K562 (cell line): ENCODE results near the gene YTHDF1. TPM values are rescaled to one million over a fixed set of nuclear protein-coding genes. Genes with fewer than 3 reads are reported as not detected.

Source experiments
- ATAC-seq: fragments of 200-7000 bp; cut with Tn5 transposase; 3 replicates; pipeline ENCODE4 v1.9.1; 2020; ENCODE audit warnings: moderate library complexity
- BruUV-seq: library from RNA; stranded (reverse); fragments of 400-500 nt; replicated peaks from 2 replicates; lab custom pipeline; 2021; lab: Mats Ljungman, UMichigan
- CTCF ChIA-PET: fragments of 300-600 bp; formaldehyde crosslinking; extraction: SDS; loops from one replicate; lab custom pipeline; 2021; ENCODE audit warnings: low intra/inter-chr PET ratio; lab: Yijun Ruan, JAX
- POLR2A ChIA-PET: fragments of 300-600, 350-650 bp; sonication (Branson Sonifier 250); formaldehyde crosslinking; extraction: SDS; loops from one replicate; lab custom pipeline; 2021; ENCODE audit warnings: antibody characterized with exemption, inconsistent platforms; lab: Yijun Ruan, JAX
- DNase-seq, 4 experiments: peaks; one replicate each; pipeline versions ENCODE4 v3.0.0 to v3.0.0-alpha.2; 2011 to 2018; ENCODE audit warnings: low spot score in 3 of 4, mixed read lengths in 3 of 4; ENCODE audit errors: extremely low read depth in 1 of 4
- FAIRE-seq: peaks from 2 replicates; lab custom pipeline; 2011; peaks lifted over from hg19 to GRCh38; lab: Jason Lieb, UNC
- H2AFZ ChIP-seq: 2 replicates; pipeline ENCODE4 v1.6.0; 2011; ENCODE audit warnings: low read depth, low read length, control low read depth, inconsistent platforms
- H3K27ac ChIP-seq: fragments of 200-600 bp; 3 replicates; pipeline ENCODE4 v1.8.0; 2011; ENCODE audit warnings: low read depth, mild to moderate bottlenecking, control low read depth, inconsistent platforms, low read length, moderate library complexity, mixed read lengths; ENCODE audit errors: extremely low read depth
- H3K27me3 ChIP-seq, 2 experiments: fragments of 300-600 bp in 1 of 2; 2 replicates in 1 of 2; 3 replicates in 1 of 2; pipeline versions ENCODE4 v1.6.0 to v1.8.0; 2011; ENCODE audit warnings: inconsistent platforms in 2 of 2, low read length in 2 of 2, mild to moderate bottlenecking in 1 of 2, mixed read lengths in 1 of 2, moderate library complexity in 1 of 2; ENCODE audit not compliant: control insufficient read depth in 2 of 2, insufficient read depth in 2 of 2
- H3K36me3 ChIP-seq: fragments of 300-600 bp; 3 replicates; pipeline ENCODE4 v1.8.0; 2011; ENCODE audit warnings: mild to moderate bottlenecking, low read length, inconsistent platforms; ENCODE audit not compliant: control insufficient read depth, insufficient read depth
- H3K4me1 ChIP-seq, 2 experiments: fragments of 200-600 bp in 1 of 2; replicated peaks in 1 of 2; 2 replicates in 1 of 2; 3 replicates in 1 of 2; pipeline versions ENCODE4 v1.5.1 to v1.8.0; 2011; ENCODE audit warnings: inconsistent platforms in 2 of 2, low read length in 2 of 2, mild to moderate bottlenecking in 1 of 2, mixed read lengths in 1 of 2, moderate library complexity in 1 of 2; ENCODE audit not compliant: control insufficient read depth in 2 of 2, insufficient read depth in 2 of 2
- H3K4me2 ChIP-seq: 2 replicates; pipeline ENCODE4 v1.6.1; 2011; ENCODE audit warnings: low read length, control low read depth, inconsistent platforms, mixed read lengths; ENCODE audit not compliant: insufficient read depth
- H3K4me3 ChIP-seq: fragments of 200-600 bp; sonication (generic), shearing (Covaris generic); 2 replicates; pipeline ENCODE4 v1.5.1; 2016; ENCODE audit warnings: control low read depth, inconsistent platforms
- H3K79me2 ChIP-seq: fragments of 200-600 bp; 3 replicates; pipeline ENCODE4 v1.8.0; 2011; ENCODE audit warnings: low read length, inconsistent platforms; ENCODE audit not compliant: control insufficient read depth, insufficient read depth
- H3K9ac ChIP-seq, 2 experiments: 2 replicates each; pipeline versions ENCODE4 v1.6.0 to v1.6.1; 2011; ENCODE audit warnings: low read depth in 2 of 2, low read length in 2 of 2, control low read depth in 1 of 2, inconsistent platforms in 1 of 2, mild to moderate bottlenecking in 1 of 2, mixed read lengths in 1 of 2; ENCODE audit not compliant: insufficient read depth in 1 of 2
- H3K9me1 ChIP-seq: one replicate; pipeline ENCODE4 v1.6.0; 2011; ENCODE audit warnings: inconsistent platforms, mild to moderate bottlenecking, low read length, moderate library complexity; ENCODE audit not compliant: control insufficient read depth, insufficient read depth
- H3K9me3 ChIP-seq: replicated peaks from 2 replicates; pipeline ENCODE4 v1.5.1; 2011; ENCODE audit warnings: low read depth, low read length, inconsistent platforms; ENCODE audit not compliant: control insufficient read depth, insufficient read depth
- H4K20me1 ChIP-seq: replicated peaks from 2 replicates; pipeline ENCODE4 v1.6.1; 2011; ENCODE audit warnings: low read length, inconsistent platforms, mixed read lengths; ENCODE audit not compliant: control insufficient read depth, insufficient read depth
- ASH1L ChIP-seq: fragments of 450-650 bp; IDR thresholded peaks from 2 replicates; pipeline ENCODE4 v1.6.1; 2018; ENCODE audit warnings: borderline replicate concordance, mild to moderate bottlenecking, low read depth; ENCODE audit not compliant: partially characterized antibody
- CEBPG ChIP-seq, 3 experiments: fragments of 200-800 bp in 1 of 3; sonication (Bioruptor generic) in 1 of 3; sonication (generic) in 1 of 3; formaldehyde crosslinking in 1 of 3; IDR thresholded peaks in 2 of 3; conservative IDR thresholded peaks in 1 of 3; 2 replicates each; pipeline versions ENCODE4 v1.6.1 to v1.8.0; 2016 to 2022; ENCODE audit warnings: missing compliant biosample characterization in 2 of 3, missing genetic modification characterization in 2 of 3, mild to moderate bottlenecking in 1 of 3, missing genetic modification reagents in 1 of 3
- HNRNPLL ChIP-seq: fragments of 200-400 bp; formaldehyde crosslinking; IDR thresholded peaks from 2 replicates; pipeline ENCODE4 v1.6.1; 2017; ENCODE audit warnings: low read length, low read depth, mild to moderate bottlenecking; ENCODE audit not compliant: poor library complexity, severe bottlenecking
- NR1H2 ChIP-seq: sonication (generic); formaldehyde crosslinking; IDR thresholded peaks from 2 replicates; pipeline ENCODE4 v1.4.0; 2020; ENCODE audit warnings: mild to moderate bottlenecking, missing genetic modification reagents
- TBL1XR1 ChIP-seq, 2 experiments: IDR thresholded peaks; 2 replicates each; pipeline ENCODE4 v1.6.1; 2012; ENCODE audit warnings: improper control_type of control experiment in 2 of 2, low read length in 2 of 2, mild to moderate bottlenecking in 1 of 2
- ZFP1 ChIP-seq: fragments of 450-650 bp; formaldehyde crosslinking; IDR thresholded peaks from 2 replicates; pipeline ENCODE4 v1.4.0; 2020; ENCODE audit warnings: mild to moderate bottlenecking, mixed read lengths
- ZNF239 ChIP-seq: fragments of 250-450 bp; sonication (Bioruptor Pico); IDR thresholded peaks from 2 replicates; pipeline ENCODE4 v1.4.0; 2020; ENCODE audit warnings: mild to moderate bottlenecking
- WGBS: fragments of 100-300 bp; shearing (Covaris generic); methylation state at CpG from one replicate; pipeline ENCODE4 v1.1.6; 2016; ENCODE audit warnings: low coverage, mixed read lengths; ENCODE audit not compliant: insufficient coverage; ENCODE audit errors: missing lambda C conversion rate; 5-methylcytosine and 5-hydroxymethylcytosine counted together
- in situ Hi-C: fragments of 300-500 bp; cut with MboI; formaldehyde crosslinking; loops from 4 replicates; pipeline ENCODE4 v1.15.0; 2018; ENCODE audit warnings: inconsistent platforms, mixed read lengths
- intact Hi-C: fragments of 100-400 bp; cut with micrococcal nuclease; formaldehyde crosslinking; loops from 2 replicates; pipeline ENCODE4 v1.14.2; 2022
- polyA plus RNA-seq, 8 experiments: library from polyadenylated mRNA; depleted of rRNA in 4 of 8; stranded (reverse) in 5 of 8; unstranded in 3 of 8; fragments of >200 nt; fragmentation: Nextera tagmentation in 2 of 8; fragmentation: Illumina TruSeq in 1 of 8; extraction: Ambion mirVana in 2 of 8; extraction: Trizol in 1 of 8; gene quantifications; 2 replicates each; pipeline versions ENCODE4 v1.2.1 to v1.2.3, GENCODE V29; 2011 to 2014; ENCODE audit warnings: inconsistent platforms in 1 of 8, missing spikeins in 1 of 8
- total RNA-seq, 7 experiments: library from RNA; depleted of rRNA in 6 of 7; stranded (reverse); fragments of >200 nt in 6 of 7; fragmentation: Illumina TruSeq in 2 of 7; extraction: Trizol in 2 of 7; gene quantifications; 2 replicates each; pipeline versions ENCODE4 v1.2.1 to v1.2.3, GENCODE V29; 2011 to 2021; ENCODE audit warnings: low replicate concordance in 1 of 7

Gene YTHDF1
- total and polyA plus RNA-seq, 9 of the 15 experiments (the other 6 are each of a cell fraction or from before 2014, with no cell fraction given): 10.1 to 42.4 (median 27.8) TPM

GRCh38 chr20:63165356-63166192, 50.4 kb downstream of the YTHDF1 start (continued):
- no peak for TF ChIP-seq NR1H2 (CRISPR knock-in tag)
- TF ChIP-seq, all 486 proteins: peak for 0

GRCh38 chr20:63164484-63165355, 51.2 kb downstream of the YTHDF1 start:
- ChIA-PET POLR2A (interaction anchor here (0.6 to 1.0 kb wide), 2 partner anchors 12 to 58 kb away, joined by 3 to 4 read pairs; no protein-coding TSS in a partner anchor), CTCF (no interaction called here)
- BruUV-seq: no TSS peak
- H3K9ac ChIP-seq: no peak overlapping the region; a peak in 1 of 4 replicates
- DNase-seq: no peak
- no peak overlapping the region for H3K4me2 ChIP-seq
- H3K79me2 ChIP-seq: no peaks in the 10 kb centered on the region
- no peaks in the 10 kb centered on the region for H3K36me3 ChIP-seq
- FAIRE-seq: no peak
- ATAC-seq: no peak; the same call in 2 of the 3 replicates
- H3K27ac ChIP-seq: no peak overlapping the region
- no peaks in the 10 kb centered on the region for H3K9me1 ChIP-seq
- no peaks in the 10 kb centered on the region for H3K9me3 ChIP-seq
- WGBS: 1% methylated on average over 23 of the region's 24 CpGs
- peaks cover 14% of the 10 kb centered on the region for H4K20me1 ChIP-seq
- no peak overlapping the region for H3K4me3 ChIP-seq
- in situ Hi-C loops (no loop called here), intact Hi-C loops (no loop called here)
- H3K27me3 ChIP-seq: peaks cover 22 to 74% of the 10 kb centered on the region in 2 experiments
- no peak overlapping the region for H2AFZ ChIP-seq
- peaks cover 0 to 4% of the 10 kb centered on the region in 2 experiments; a peak in 1 of 5 replicates for H3K4me1 ChIP-seq
- TF ChIP-seq TBL1XR1 (IDR thresholded peaks at IDR 0.05; ENCODE audit: low read length in 2 of 2) (no peak), HNRNPLL (no peak), ZFP1 (CRISPR knock-in tag) (no peak), ZNF239 (CRISPR knock-in tag) (no peak), ASH1L (no peak), CEBPG (CRISPR knock-in tag; IDR thresholded peaks at IDR 0.05) (no peak), CEBPG (tag; conservative IDR thresholded peaks at IDR 0.05 in 1 of 2, IDR thresholded peaks at IDR 0.05 in 1 of 2) (no peak)
